ENCODE results near the gene PRSS8.
"Not testable (repeated sequence)": the region's sequence is repeated elsewhere in the genome, so short reads cannot be mapped to it uniquely, and the experiment has no call there.

PRSS8 gene

DNA sequence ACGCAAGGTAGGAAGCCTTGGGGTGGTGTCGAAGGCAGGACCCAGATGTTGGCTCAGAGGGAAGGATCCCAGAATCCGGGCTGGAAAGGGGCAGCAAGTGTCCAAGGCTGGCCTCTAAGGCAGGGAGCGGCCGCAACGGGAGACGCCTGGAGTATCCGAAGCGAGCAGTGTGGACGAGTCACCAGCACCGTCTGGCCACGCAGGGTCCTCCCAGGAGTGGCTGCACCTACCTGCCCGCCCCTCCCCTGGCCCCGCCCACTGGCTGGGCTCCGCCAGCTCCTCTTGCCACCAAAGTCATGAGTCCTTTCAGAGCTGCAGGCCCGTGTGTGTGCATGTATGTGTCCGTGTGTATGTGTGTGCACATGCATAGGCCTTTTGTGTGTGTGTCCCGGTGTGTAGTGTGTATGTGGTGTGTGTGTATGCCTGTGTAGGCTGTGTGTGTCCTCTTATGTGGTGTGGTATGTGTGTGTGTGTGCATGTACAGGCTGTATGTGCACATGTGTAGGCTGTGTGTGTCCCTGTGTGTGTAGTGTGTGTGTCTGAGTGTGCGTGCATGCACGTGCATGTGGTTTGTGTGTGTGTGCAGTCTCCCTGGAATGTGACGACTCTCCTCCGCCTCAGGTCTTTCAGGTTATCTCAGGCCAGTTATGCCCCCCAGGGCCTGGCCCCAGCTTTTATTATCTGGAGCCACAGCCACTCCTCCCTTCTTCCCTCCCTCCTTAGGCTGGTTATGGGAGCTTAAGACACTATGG is at the start of gene PRSS8:
PRSS8 (minus strand) TSS at position 193 of the 752 bp plus-strand sequence. CDS start 229 bp downstream, outside the sequence.
- no peak for FAIRE-seq

DNA sequence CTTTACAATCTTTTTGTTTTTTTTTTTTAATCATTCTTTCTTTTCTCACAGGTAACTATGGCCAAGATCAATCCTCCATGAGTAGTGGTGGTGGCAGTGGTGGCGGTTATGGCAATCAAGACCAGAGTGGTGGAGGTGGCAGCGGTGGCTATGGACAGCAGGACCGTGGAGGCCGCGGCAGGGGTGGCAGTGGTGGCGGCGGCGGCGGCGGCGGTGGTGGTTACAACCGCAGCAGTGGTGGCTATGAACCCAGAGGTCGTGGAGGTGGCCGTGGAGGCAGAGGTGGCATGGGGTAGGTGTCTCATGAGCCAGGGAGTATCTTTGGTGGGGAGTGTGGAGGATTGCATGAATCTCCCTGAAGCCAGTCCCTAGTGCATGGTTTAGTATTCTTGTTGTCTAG is 49.4 kb upstream of the PRSS8 start:
- no peak for FAIRE-seq

DNA sequence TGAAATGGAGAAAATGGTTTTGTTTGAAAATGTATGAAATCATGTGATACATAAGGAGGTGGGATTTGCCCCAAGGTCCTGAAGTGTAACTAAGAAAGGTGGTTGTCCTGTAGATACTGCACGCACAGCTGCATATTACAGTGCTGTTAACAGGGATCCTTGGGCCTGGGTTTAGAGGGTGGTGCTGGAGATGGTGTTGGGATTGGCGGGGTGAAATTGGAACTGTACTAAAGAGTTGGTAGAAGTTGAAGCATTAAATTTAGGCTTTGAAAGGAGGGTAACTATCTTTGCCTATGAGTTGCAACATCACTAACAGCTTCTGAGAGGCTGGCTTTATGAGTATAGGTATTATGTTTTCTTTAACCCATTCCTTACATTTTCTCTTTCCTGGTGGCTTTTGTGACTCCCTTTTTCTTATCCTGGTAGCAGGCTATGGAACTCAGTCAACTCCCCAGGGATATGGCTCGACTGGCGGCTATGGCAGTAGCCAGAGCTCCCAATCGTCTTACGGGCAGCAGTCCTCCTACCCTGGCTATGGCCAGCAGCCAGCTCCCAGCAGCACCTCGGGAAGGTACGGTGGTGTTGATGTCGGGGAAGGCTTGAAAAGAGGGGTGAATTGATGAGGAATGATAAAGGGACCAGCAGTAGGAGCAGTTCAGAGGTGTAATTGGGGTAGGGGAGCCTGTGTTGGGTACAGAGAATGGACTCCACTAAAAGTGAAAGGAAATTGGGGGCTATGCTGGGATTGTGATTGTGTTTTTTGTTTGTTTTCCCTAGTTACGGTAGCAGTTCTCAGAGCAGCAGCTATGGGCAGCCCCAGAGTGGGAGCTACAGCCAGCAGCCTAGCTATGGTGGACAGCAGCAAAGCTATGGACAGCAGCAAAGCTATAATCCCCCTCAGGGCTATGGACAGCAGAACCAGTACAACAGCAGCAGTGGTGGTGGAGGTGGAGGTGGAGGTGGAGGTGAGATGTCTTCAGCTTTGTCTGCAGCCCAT is 48.2 kb upstream of the PRSS8 start:
- no peak for FAIRE-seq

DNA sequence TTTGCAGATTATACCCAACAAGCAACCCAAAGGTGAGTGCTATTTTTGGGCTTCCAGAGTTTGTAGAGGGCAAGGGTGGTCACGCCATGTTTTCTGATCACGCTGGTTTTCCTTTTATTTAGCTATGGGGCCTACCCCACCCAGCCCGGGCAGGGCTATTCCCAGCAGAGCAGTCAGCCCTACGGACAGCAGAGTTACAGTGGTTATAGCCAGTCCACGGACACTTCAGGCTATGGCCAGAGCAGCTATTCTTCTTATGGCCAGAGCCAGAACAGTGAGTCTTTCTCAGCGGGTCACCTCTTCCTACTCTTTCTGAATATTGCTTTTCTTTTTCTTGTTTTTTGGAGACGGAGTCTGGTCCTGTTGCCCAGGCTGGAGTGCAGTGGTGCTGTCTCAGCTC is 46.9 kb upstream of the PRSS8 start:
- FAIRE-seq, result no peak

DNA sequence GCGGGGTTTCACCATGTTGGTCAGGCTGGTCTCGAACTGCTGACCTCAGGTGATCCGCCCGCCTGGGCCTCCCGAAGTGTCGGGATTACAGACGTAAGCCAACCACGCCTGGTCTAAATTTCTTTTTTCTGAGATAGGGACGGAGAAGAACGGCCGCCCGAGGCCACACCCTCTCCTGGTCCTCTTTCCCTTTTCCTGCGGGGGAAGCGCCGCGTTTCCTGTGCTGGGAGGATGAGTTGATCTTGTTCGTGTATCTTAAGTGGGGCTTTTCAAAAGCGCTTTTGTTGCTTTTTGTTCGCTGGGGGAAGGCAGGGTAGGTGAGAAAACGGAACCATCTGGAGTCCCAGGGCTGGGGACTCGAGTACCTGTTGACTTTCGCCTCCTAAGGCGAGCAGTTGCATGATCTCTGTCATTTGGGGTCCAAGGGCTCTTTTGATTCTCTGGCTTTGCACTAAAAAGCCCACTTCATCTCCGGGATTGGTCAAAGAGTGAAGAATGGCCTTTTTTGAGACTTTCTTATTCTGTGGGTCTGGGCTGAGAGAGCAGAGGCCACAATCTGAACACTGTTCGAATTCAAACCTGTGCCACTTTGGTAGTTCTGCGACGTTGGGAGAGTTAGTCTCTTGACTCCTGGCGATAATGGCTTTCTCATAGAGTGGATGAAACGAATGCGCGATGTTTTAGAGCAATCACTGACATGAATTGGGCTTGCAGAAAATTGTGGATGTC is 45.7 kb upstream of the PRSS8 start:
- no peak for FAIRE-seq

DNA sequence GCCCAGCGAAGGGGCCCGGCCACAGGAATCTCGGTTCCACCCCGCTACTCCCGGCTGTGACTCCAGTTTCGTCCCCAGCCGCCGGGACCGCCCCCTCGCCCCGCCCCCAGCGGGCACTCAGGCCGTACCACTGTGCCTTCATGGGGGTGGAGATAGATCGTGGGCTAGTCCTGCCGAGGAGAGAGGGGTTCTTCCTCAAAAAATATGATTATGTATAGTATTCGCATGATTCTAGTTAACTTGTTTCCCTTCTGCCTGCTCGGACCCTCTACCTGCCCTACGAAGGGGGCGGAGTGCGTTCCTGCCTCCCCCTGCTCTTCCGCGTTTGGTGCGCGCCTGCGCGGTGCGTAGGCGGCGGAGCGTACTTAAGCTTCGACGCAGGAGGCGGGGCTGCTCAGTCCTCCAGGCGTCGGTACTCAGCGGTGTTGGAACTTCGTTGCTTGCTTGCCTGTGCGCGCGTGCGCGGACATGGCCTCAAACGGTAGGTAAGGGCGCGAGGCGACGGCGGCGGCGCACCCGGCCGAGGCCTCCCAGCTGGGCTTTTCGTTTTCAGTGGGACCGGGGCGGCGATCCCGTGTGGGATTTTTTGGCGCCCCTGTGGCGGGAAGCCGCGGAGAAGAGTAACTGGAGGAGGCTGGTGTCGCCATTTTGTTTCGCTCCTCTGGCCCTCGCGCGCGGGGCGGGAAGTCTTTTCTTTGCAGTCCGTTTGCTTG is 44.4 kb upstream of the PRSS8 start, which contains the start of gene FUS:
FUS (plus strand) TSS at position 393 of the 713 bp plus-strand sequence; CDS start at position 469, 76 bp downstream.
- no peak for FAIRE-seq

DNA sequence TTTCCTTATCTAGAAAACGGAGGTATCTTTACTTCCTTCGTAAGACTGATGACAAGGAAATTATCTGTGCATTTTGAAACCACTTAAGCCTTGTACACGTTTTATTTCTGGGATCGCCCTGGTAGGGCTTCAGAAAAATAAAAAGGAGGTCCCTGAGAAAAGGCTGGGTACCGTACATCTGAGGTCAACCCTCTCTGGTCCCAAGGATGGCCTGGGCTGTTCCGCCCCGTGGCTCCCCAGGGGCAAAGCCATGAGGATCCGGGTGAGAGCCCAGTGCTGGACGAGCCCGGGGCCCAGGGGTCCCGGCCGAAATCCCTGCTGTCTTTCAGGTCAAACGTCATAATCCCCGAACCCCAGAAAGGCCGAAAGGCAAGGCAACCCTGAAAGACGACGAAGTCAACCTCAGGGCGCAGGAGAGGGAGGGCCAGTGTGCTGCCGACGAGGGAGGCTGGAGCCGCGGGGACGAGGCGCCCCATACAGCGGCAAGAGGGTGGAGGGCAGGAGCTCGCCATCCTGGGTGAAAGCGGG is 43.8 kb upstream of the PRSS8 start:
- FAIRE-seq, result no peak

DNA sequence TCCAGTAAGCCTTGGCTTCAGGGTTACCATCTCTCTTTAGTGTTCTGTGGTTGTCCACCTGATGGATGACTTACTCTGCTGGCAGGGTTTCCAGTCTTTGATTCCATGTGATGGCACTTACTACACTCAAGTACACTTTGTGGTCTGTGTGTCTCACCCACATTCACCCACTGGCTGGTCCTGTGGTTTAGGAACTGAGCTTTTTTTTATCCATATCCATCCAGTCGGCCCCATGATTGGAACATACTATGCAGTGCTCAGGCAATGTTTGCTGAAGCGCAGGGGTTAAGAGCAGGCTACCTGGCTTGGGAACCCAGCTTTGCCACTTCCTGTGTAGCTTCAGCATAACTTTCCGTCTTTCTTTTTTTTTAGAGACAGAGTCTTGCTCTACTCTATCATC is 41.6 kb upstream of the PRSS8 start:
- FAIRE-seq, result no peak

DNA sequence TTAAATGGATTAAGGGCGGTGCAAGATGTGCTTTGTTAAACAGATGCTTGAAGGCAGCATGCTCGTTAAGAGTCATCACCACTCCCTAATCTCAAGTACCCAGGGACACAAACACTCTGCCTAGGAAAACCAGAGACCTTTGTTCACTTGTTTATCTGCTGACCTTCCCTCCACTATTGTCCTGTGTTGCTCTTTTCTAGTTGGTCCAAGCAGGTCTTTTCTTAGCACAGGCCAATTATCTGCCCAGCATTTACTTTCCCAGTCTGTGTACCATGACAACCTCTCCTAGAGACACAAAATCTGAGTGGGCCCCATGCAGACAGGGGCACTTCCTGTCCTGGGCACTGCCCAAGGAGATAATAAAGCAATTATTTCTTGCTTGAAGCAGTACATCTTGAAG is 34.5 kb upstream of the PRSS8 start:
- not testable (repeated sequence) for FAIRE-seq

DNA sequence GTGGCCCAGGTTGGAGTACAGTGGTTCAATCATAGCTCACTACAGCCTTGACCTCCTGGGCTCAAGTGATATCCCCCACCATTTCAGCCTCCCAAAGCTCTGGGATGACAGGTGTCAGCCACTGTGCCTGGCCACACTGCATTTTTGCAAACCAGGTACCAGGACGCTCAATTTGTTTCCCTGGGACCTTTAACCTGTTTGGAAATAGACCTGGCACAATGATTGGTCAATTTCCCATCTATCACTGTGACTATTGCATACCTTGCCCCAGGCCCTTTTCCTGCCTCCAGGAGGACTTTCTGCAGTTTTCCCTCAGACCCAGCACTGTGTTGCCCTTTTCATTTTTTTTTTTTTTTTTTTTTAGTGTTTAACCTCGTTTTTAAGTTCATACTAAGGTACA is 33.3 kb upstream of the PRSS8 start:
- no peak for FAIRE-seq

DNA sequence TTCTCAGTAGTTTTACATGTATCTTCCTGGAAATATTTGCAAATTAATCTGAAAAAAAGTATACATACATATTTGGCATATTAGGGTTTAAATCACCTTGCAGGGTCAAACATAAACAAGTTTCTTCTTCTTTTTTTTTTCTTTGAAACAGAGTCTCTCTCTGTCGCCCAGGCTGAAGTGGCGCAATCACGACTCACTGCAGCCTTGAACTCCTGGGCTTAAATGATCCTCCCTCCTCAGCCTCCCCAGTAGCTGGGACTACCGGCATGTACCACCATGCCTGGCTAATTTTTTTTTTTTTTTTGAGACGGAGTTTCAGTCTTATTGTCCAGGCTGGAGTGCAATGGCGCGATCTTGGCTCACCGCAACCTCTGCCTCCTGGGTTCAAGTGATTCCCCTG is 31.8 kb upstream of the PRSS8 start:
- FAIRE-seq, result no peak

DNA sequence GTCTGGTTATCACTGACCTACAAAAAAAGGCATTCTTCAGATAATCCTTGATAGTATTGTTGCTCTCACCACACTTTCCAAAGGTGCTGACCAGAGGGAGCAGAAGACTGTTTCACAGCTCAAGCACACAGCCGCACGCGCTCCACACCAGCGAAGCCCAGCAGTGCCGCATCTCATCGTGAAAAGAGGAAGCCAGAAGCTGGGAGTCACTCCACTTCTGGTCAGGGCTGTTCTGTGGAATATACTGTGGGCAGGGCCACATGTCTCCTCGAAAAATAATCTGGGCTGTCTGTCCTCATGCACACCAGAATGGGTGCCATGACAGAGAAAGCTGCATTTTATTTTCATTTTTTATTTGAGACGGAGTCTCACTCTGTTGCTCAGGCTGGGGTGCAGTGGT is 21.6 kb upstream of the PRSS8 start:
- FAIRE-seq, result no peak

DNA sequence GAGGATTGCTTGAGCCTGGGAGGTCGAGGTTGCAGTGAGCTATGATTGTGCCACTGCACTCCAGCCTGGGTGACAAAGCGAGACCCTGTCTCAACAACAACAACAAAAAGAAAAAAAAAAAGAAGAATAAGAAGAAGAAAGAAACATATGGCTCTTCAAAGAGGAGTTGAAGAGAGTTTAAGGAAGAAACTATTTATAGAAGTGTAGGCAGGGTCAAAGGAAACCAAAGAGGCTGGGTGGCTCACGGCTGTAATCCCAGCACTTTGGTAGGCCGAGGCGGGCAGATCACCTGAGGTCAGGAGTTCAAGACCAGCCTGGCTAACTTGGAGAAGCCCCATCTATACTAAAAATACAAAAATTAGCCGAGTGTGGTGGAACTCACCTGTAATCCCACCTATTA is 15.4 kb upstream of the PRSS8 start:
- not testable (repeated sequence) for FAIRE-seq

DNA sequence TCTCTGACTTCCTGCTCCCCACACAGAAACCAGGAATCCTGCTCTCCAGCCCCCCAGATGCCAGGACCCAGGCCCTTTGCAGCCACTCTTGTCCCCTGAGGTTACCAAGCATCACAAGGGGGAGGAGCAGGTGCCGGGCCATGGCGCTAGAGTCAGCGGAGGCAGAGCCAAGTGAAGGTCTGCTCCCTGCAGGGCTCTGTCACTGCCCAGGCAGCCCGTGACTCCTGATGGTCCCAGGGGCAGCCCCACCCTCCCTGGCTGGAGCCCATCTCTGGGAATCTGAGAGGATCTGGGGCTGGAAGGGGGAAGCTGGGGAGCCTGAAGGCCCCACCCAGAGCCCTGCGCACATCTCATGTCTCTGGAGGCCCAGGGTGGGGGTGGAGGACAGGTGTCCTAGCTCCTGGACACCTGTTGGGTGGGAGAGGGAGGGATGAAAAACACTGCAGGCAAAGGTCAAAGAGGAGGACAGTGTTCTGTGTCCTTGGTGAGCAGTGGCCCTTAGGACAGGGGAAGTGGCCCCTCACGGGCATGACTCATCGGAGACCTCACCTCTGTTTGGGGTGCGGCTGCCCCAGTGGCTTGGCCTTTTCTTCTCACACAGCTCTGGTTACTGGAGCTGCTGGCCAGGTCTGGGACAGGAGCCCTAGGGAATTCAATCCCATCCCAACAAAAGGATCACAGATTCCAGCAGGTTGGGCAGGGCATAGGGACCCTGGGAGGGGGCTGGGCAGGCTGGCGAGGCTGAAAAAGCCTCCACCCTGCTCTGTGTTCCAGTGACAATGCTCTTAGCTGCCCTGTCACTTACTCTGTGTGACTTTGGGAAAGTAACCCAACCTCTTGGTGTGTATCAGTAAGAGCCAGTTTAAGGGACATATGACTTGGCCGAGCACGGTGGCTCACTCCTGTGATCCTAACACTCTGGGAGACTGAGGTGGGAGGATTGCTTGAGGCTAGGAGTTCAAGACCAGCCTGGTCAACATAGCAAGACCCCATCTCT is 14.7 kb upstream of the PRSS8 start, which contains the start of gene PRSS36:
PRSS36 (minus strand) TSS at position 173 of the 997 bp plus-strand sequence; CDS start at position 142, 31 bp downstream.
- no peak for FAIRE-seq

DNA sequence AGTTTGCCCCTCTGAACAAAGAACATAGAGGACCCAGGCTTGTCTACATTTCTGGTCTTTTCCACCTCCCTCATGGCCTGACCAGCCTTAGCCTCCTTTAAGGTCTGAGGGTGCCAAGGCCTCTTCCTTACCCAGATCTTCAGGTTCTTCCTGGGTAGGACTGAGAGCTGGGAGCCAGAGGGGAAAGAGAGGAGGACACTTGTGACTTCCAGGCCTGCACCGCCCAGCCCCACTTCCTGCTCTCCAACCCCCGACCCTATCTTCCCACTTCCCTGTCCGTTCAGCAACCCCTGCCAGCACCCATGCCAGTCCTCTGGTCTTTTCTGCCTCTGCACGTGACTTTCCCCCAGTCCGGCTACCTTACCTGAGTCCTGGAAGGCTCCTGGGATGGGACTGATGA is 13.8 kb upstream of the PRSS8 start:
- no peak for FAIRE-seq

DNA sequence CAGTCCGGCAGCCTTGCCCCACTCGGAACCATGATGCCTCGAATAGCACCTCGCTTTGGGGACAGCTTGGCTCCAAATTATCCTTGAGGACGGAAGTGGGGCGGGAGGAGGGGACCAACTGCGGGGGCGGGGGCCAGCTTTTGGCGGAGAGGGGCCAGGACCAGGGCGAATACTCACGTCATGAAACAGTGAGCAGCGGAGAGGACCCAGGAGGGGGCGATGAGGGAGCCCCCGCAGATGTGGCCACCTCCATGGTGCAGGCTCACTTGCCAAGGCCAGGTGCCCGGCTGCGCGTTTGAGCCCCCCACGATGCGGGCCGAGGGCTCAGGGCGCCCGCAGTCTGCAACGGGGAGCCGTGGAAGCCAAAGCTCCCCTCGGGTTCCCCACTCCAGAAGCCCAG is 13.4 kb upstream of the PRSS8 start:
- no peak for FAIRE-seq

DNA sequence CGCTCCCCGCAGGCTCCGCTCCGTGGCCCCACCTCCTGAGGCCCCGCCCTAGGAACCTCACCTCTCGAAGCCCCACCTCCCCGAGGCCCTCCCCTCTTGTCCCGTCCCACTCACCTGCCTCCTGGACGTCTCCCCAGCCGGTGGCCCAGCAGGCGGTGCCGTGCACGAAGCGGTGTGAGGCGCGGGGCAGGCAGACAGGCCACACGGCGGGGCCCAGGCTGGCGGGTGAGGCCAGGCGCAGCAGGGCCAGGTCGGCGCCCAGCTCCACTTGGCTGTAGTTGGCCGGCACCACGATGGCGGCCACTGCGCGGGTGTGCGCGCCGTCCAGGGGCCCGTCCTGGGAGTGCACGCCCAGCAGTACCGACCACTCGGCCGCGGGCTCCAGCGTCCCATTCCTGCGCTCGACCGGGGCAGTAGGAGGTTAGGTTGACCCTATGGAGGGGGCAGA is 12.8 kb upstream of the PRSS8 start:
- no peak for FAIRE-seq

DNA sequence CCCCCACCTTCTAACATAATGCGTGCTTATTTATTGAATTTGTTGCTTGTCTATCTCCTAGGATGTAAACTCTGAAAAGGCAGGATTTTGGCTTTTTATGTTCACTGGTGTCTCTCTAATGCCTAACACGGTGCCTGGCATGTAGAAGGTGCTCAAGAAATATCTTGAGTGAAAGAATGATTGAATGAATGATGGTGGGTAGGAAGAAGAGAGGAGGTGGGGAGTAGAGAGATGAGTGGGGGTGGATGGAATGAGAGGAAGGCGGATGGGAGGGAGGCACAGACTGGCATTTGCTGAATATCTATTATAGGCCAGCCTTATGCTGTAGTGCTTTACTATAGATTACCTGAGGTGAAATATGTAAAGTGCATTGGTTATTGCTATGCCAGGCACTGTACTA is 12.0 kb upstream of the PRSS8 start:
- FAIRE-seq, result no peak

DNA sequence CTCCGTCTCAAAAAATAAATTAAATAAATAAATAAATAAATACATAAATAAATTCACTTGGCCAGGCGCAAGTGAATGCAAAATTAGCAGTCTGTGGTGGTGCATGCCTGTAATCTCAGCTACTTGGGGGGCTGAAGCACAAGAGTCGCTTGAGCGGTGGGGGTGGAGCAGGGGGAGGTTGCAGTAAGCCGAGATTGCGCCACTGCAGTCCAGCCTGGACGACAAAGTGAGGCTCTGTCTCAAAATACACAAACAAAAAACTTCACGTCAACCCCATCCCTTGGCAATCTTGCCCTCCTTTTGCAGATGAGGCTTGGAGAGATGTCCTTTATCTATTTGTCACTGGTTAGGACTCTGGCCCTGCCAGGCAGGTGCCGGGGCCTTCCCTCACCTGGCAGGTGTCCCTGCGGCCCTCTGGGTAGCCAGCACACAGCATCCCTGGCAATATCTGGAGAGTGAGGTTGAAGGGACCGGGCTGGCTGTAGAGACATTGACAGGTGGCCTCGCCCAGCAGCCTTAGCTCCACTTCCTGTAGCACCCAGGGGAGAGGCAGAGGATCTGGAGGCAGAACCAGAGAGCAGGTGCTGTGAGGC is 10.0 kb upstream of the PRSS8 start:
- no peak for FAIRE-seq

DNA sequence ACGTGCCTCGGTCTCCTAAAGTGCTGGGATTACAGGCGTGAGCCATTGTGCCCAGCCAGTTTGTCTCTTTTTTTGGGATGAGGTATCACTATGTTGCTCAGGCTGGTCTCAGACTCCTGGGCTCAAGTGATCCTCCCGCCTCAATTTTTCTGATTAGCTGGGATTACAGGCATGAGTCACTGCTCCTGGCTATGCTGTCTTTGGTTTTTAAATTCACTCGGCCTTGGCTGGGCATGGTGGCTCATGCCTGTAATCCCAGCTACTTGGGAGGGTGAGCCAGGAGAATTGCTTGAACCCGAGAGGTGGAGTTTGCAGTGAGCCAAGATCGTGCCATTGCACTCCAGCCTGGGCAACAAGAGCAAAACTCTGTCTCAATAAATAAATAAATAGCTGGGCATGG is 8.9 kb upstream of the PRSS8 start:
- FAIRE-seq, result not testable (repeated sequence)

Data from endometrium (tissue), 2 donors.